ENCODE results near the gene HACD1.

HACD1 gene

GRCh38 chr10:17662193-17663138, 45.3 kb upstream of the HACD1 start:
- H2AFZ ChIP-seq (ENCODE audit: low read depth, low read length, severe bottlenecking) = no peak overlapping the region
- no peak overlapping the region for H3K4me2 ChIP-seq (ENCODE audit: low read depth, low read length, poor library complexity, severe bottlenecking)
- H3K27ac ChIP-seq (ENCODE audit: low read depth, low read length) = no peak overlapping the region
- peaks cover 28% of the 10 kb centered on the region for H3K79me2 ChIP-seq (ENCODE audit: insufficient read depth, low read length)
- H3K9me2 ChIP-seq (replicated peaks; ENCODE audit: insufficient read depth, low read length) = no peaks in the 10 kb centered on the region
- TF ChIP-seq CTCF (IDR thresholded peaks at IDR 0.05; ENCODE audit: insufficient read depth, low read length, poor library complexity, severe bottlenecking) (no peak), EZH2phosphoT487 (conservative IDR thresholded peaks at IDR 0.05; ENCODE audit: low read length) (no peak)
- no peaks in the 10 kb centered on the region for H3K9me3 ChIP-seq (ENCODE audit: insufficient read depth, low read length)
- no peaks in the 10 kb centered on the region for H3K27me3 ChIP-seq (ENCODE audit: low read length)
- H3F3A ChIP-seq (ENCODE audit: insufficient read depth) = 0 out of 2 replicates have a peak, but pooled peaks cover 3% of the 10 kb centered on the region
- H3K4me3 ChIP-seq (ENCODE audit: insufficient read depth, low read length, poor library complexity, severe bottlenecking) = no peak overlapping the region
- H4K20me1 ChIP-seq (ENCODE audit: low read depth, low read length) = peaks cover 16% of the 10 kb centered on the region
- no peaks in the 10 kb centered on the region for H3K36me3 ChIP-seq (ENCODE audit: low read length)
- no peak overlapping the region for H3K9ac ChIP-seq (ENCODE audit: low read length)

GRCh38 chr10:17661510-17661909, 44.3 kb upstream of the HACD1 start:
- H3K27me3 ChIP-seq (ENCODE audit: low read length) = no peaks in the 10 kb centered on the region
- 0 out of 2 replicates have a peak, but pooled peaks cover 3% of the 10 kb centered on the region for H3F3A ChIP-seq (ENCODE audit: insufficient read depth)
- peaks cover 16% of the 10 kb centered on the region for H4K20me1 ChIP-seq (ENCODE audit: low read depth, low read length)
- peaks cover 36% of the 10 kb centered on the region for H3K79me2 ChIP-seq (ENCODE audit: insufficient read depth, low read length)
- no peak overlapping the region for H2AFZ ChIP-seq (ENCODE audit: low read depth, low read length, severe bottlenecking)
- H3K9me2 ChIP-seq (replicated peaks; ENCODE audit: insufficient read depth, low read length) = no peaks in the 10 kb centered on the region
- TF ChIP-seq CTCF (IDR thresholded peaks at IDR 0.05; ENCODE audit: insufficient read depth, low read length, poor library complexity, severe bottlenecking) (no peak), EZH2phosphoT487 (conservative IDR thresholded peaks at IDR 0.05; ENCODE audit: low read length) (no peak)
- H3K9me3 ChIP-seq (ENCODE audit: insufficient read depth, low read length) = no peaks in the 10 kb centered on the region
- H3K27ac ChIP-seq (ENCODE audit: low read depth, low read length) = no peak overlapping the region
- H3K4me3 ChIP-seq (ENCODE audit: insufficient read depth, low read length, poor library complexity, severe bottlenecking) = no peak overlapping the region
- H3K36me3 ChIP-seq (ENCODE audit: low read length) = no peaks in the 10 kb centered on the region
- H3K4me2 ChIP-seq (ENCODE audit: low read depth, low read length, poor library complexity, severe bottlenecking) = no peak overlapping the region
- no peak overlapping the region for H3K9ac ChIP-seq (ENCODE audit: low read length)

- Histone ChIP-seq H3K9me2 (replicated peaks; ENCODE audit: insufficient read depth, low read length) (no peaks in the 10 kb centered on the region), H3K9me3 (ENCODE audit: insufficient read depth, low read length) (no peaks in the 10 kb centered on the region), H3K4me2 (ENCODE audit: low read depth, low read length, poor library complexity, severe bottlenecking) (no peak overlapping the region), H4K20me1 (ENCODE audit: low read depth, low read length) (peaks cover 14% of the 10 kb centered on the region), H2AFZ (ENCODE audit: low read depth, low read length, severe bottlenecking) (no peak overlapping the region), H3F3A (ENCODE audit: insufficient read depth) (0 out of 2 replicates have a peak, but pooled peaks cover 3% of the 10 kb centered on the region), H3K9ac (ENCODE audit: low read length) (no peak overlapping the region), H3K79me2 (ENCODE audit: insufficient read depth, low read length) (peaks cover 42% of the 10 kb centered on the region), H3K27ac (ENCODE audit: low read depth, low read length) (no peak overlapping the region), H3K27me3 (ENCODE audit: low read length) (no peaks in the 10 kb centered on the region), H3K36me3 (ENCODE audit: low read length) (no peaks in the 10 kb centered on the region), H3K4me3 (ENCODE audit: insufficient read depth, low read length, poor library complexity, severe bottlenecking) (no peak overlapping the region)
- no peak for TF ChIP-seq EZH2phosphoT487 (conservative IDR thresholded peaks at IDR 0.05; ENCODE audit: low read length)
- no peak for TF ChIP-seq CTCF (IDR thresholded peaks at IDR 0.05; ENCODE audit: insufficient read depth, low read length, poor library complexity, severe bottlenecking)
Measured at GRCh38 chr10:17660921-17661320, 43.7 kb upstream of the HACD1 start.

Data from SU-DHL-6 (cell line).